ENCODE data around the gene JAG1.

The JAG1 gene

GRCh38 chr20:10667560-10668167 is 6.1 kb downstream of the JAG1 start:
- ATAC-seq (no peak), DNase-seq (no peak)

GRCh38 chr20:10667077-10667401 is 6.8 kb downstream of the JAG1 start:
- no peak for ATAC-seq
- no peak for DNase-seq

DNA sequence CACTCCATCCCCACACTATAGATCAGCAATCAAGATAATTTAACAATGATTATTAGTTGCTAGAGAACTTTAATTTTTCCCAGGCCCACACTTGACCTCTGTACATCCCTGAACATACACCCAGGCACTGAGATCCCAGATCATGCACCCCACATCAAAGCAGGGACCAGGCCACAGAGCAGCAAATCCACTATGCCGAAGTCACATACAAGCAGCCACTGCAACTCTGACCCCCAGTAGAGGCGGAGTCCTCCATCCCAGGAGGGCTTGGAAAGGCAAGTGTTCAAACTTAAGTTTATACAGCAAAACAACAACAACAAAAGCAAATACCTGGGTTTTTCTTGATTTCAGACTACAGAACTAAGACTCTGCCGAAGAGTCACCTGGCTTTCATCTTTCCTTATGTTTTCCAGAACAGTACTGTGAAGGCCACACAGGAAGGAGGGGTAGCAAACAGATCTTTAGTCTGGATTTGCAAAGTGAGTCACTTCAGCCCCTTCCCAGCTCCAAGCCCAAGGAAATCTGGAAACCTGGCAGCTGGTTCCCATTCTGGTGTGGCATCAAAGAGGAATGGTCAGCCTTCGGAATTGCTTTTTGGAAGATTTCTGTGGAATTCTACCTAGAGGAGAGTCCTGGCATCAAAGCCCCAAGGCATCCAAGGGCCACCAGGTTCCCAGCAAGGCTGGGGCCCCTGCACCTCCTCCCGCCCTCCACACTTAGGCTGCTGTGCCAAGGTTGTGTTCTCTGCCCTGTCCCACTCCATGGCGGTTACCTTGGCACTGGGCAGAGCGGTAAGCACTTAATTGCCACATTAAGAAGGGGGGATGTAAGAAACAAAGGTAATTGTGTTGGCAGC is 7.3 kb downstream of the JAG1 start:
- ATAC-seq (no peak), DNase-seq (no peak)

DNA sequence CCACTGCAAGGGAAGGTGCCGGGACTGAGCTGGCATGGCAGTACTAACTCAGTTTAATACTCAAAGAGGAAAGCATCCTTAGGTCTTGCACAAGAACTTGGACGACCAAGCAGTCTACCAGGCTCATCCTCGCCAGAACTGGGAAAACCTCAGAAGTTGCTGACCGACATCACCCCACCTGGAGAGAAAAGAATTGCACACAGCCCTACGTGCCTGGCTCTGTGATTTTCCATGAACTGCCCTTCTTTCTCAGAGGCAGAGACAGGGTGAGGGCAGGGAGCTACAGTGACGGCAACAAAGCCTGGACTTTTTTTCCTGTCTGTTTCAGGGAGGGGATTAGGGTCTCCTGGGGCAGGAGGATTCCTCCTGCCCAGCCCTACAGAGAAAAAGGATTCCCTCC is 8.0 kb downstream of the JAG1 start:
- ATAC-seq (no peak), DNase-seq (no peak)

- DNase-seq (no peak), ATAC-seq (no peak)
These were observed 8.7 kb downstream of the JAG1 start for GRCh38 chr20:10665027-10665561.

DNA sequence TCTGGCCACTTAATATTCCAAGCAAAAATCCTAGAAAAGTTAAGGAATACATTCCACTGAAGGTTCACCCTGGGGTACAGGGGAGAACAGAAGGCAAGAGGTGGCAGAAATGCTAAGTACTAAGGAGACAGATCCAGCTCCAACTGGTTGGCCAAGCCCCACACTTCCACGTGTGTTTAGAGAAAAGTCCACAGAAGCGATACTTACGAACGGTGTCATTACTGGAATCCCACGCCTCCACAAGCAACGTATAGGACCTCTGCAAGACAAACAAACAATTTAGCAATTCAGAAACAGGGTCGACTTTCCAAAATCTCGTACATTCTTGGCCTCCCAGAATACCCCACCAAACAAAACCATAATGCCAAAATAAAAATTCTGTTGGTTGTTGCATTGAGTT is 10.0 kb downstream of the JAG1 start:
- DNase-seq (no peak), ATAC-seq (no peak)

- ATAC-seq (no peak), DNase-seq (no peak)
These were observed 10.9 kb downstream of the JAG1 start for GRCh38 chr20:10662661-10663458.

DNA sequence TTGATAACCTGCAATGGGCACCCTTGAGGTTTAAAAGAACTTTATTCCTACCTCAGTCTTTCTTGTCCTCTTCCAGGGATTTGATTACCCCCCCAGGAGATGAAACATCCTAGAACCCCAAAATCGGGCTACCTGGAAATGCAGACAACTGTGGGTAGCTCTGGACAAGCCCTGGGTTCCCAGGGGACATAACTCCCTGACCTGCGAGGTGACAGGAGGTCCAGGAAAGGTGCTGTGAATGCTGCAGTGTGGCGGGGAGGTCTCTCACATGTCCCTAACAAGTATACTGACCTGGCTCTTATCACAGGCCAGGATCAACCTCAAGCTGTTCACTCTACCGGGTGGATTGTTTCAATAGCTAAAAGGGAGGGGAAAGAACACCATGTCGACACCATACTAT is 11.6 kb downstream of the JAG1 start:
- no peak for ATAC-seq
- no peak for DNase-seq

DNA sequence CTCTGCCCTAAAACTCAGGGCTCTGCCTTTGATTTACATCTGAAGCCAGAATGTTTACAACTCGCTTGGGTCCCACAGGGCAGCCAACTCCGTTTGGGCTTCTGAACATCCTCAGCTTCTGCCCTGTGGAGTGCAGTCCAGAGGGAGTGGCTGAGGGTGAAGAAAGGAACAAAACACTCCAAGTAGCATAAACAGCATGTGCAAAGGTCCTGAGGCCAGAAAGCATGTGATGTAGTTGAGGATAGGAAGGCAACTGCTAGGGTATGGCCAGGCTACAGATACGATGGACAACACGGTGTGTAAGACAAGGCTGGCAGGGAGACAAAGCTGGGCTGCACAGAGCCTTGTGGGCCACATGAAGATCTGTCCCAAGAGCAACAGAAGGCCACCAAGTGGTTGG is 12.5 kb downstream of the JAG1 start:
- no peak for DNase-seq
- no peak for ATAC-seq

DNA sequence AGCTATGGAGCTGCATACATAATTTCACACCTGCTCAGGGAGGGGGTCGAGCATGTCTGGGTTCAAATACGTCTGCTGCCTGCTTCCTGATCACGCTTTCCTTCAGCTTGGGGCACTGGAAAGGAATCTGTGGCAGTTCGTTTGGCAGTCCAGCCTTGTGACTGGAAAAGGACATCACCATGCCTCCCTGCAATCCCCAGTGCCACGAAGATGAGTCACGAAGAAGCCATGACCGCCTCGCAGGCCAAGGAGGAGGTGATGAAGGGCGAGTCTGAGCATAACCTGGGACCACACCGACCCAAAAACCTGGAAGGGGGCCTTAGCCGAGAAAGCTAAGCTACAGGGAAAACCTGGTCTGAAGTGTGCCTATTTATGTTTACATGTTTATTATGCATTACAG is 13.1 kb downstream of the JAG1 start:
- DNase-seq (no peak), ATAC-seq (no peak)

GRCh38 chr20:10659651-10660601 is 13.9 kb downstream of the JAG1 start:
- DNase-seq, result no peak
- no peak for ATAC-seq

- ATAC-seq (no peak), DNase-seq (no peak)
These were observed 14.7 kb downstream of the JAG1 start for GRCh38 chr20:10658876-10659632.

DNA sequence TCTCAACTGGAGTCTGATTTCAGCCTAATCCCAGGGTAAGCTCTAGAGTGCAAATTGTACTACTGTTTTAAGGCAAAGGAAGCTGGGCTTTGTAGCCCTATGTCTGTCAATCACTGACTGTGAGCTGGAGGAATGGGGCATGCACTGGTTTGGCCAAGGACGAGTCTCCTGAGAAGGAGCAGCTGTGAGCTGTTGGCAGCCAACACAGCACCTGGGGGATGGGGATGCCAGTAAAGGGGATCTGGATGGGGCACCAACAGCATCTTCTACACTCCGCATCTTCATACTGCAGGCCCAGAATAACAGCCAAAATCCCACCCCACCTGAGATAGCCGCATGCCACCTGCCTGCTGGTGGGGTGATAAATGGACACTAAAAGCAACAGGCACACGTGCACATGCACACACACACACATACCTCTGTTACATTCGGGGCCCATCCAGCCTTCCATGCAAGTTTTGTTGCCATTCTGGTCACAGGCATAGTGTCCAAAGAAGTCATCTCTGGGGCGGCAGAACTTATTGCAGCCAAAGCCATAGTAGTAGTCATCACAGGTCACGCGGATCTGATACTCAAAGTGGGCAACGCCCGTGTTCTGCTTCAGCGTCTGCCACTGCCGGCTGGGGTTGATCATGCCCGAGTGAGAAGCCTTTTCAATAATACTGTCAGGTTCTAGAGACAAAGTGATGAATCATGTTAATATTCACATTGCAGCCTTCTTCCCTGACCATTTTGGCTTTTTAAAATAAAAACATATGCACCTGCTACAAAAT is 15.6 kb downstream of the JAG1 start:
- no peak for ATAC-seq

GRCh38 chr20:10657453-10657852 is 16.3 kb downstream of the JAG1 start:
- DNase-seq (no peak), ATAC-seq (no peak)

More for the DNA sequence above, 15.6 kb downstream of the JAG1 start:
- DNase-seq, result no peak

DNA sequence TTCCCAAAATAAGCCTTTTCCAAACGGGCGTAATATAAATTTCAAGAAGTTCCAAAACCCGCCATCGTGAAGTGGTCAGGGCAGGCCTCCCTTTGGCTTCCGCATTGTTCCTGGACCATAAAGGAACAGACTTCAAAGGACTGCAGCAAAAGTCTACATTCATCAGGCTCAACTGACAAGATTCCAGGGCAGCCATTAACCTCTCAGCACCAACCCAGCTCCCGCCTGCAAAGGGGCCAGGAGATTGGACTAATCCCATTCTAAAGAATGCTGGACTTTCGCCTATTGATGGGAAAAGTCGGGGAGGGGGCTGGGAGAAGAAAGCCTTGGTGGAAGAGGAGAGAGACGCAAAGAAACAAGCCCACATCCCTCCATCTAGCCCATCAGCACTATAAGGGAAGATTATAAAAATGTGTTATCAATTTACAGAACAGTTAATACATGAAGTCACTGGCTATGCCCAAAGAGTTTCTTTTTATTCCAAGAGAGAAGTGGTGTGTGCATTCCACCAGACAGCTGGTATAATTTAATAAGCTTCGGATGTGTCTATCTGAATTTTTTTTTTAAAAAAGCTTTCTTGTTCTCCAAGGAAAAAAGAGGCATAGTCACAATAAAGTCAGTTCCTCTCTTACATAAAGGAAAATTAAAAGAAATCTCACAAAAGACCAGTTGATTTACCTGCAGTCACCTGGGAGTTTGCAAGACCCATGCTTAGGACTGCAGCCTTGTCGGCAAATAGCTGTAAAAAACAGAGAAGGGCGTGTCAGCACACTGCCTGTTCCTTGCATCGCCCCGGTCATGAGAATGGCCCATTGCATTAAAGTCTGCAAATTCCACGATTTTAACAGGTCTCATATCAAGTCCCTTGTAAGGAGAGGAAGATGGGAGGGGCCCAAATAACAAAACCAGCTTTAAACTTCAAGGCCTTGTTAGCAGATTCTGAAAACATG is 17.8 kb downstream of the JAG1 start:
- DNase-seq (no peak), ATAC-seq (no peak)

DNA sequence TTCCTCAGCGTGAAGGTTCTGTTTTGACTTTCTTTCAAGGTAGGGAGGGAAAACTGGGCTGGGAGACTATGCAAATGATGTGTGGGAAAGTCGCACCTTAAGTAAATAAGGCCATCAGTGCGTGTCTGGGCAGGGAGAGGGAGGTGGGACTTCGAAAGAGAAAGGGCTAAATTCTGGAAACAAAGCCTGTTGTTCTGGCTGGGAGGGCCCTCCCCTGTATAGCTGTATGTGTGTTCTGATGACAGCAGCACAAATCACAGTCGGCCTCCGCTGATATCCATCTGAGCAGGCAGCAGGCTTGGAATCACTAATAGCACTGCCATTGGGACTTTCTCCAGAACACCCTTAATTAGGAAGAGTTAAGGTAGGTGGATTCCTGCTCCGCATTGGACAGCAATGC is 19.2 kb downstream of the JAG1 start:
- ATAC-seq, result no peak
- DNase-seq, result no peak

DNA sequence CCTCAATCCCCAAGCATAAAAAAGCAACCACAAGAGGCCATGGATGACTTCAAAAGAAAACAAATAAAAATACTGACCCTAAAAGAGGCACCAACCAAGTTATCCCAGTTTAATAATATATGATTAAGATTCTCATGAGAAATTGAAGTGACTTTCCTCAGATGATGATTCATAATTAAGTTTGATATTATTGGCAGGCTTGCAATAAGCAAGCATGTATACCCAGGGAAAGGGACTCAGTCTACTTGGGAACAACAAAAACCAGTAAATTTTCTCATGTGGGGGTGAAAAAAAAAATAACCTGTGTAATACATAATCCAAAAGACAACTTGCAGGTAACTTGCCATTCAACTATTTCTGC is 19.6 kb downstream of the JAG1 start:
- no peak for ATAC-seq

DNA sequence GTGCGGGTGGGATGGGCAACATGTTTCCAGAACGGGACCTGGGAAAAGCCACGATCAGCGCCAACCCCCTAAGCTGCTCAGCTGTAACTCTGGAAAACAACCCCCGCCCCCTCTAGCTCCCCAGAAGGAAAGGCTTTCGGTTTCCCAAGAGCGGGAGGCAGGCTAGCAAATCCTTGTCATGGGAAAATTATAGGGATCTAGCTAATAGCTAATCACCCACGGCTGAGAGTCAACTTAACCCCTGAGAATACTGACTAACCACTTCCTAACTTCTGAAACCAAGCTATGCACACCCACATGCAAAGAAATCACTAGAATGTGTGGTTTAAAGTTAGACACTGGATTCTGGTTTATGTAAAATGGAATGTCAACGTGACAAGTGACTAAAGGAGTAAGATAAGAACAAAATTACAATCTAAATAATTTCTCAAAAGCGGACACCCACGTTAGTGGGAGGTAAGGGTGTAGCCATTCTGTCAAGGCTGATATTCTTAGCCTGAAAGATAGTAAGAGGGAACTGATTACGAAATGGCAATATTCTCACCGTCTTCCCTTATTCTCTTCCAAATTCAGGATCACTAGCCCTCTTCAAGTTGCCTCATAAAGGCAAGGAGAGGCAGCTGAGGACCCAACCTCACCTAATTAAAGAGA is 20.1 kb downstream of the JAG1 start:
- DNase-seq (no peak), ATAC-seq (no peak)

More for the DNA sequence above, 19.6 kb downstream of the JAG1 start:
- DNase-seq, result no peak

Data from stimulated activated naive CD8-positive, alpha-beta T cell treated with anti-CD3 and anti-CD28 coated beads, Interleukin-15, Interleukin-2, amounts not matched to agents 100 U/mL and 50 U/mL, for 24 hours (primary cell).